ENCODE measurements around the gene LRP10.

Gene LRP10

GRCh38 chr14:22865424-22866405 lies 5.8 kb upstream of the LRP10 start:
- peak; percentile 41 for DNase-seq

- no peak for DNase-seq
Measured at GRCh38 chr14:22866874-22867273, 4.7 kb upstream of the LRP10 start.

- no peak for DNase-seq
Measured at GRCh38 chr14:22870811-22871223, 723 bp upstream of the LRP10 start.

- DNase-seq, result peak; percentile 80
Measured at GRCh38 chr14:22872033-22872832, 693 bp downstream of the LRP10 start.

GRCh38 chr14:22872833-22873520 lies 1.4 kb downstream of the LRP10 start:
- DNase-seq, result no peak

- no peak for DNase-seq
Measured at GRCh38 chr14:22875003-22875747, 3.6 kb downstream of the LRP10 start.

GRCh38 chr14:22875748-22876319 lies 4.3 kb downstream of the LRP10 start:
- no peak for DNase-seq

- no peak for DNase-seq
Measured at GRCh38 chr14:22877000-22877501, 5.5 kb downstream of the LRP10 start.

- no peak for DNase-seq
Measured at GRCh38 chr14:22878271-22879246, 7.0 kb downstream of the LRP10 start.

GRCh38 chr14:22882064-22882463 lies 10.5 kb downstream of the LRP10 start:
- no peak for DNase-seq

GRCh38 chr14:22882529-22883172 lies 11.1 kb downstream of the LRP10 start:
- peak; percentile 31 for DNase-seq

GRCh38 chr14:22883173-22883976 lies 11.8 kb downstream of the LRP10 start, which contains the start of gene REM2:
TSS of gene REM2 (plus strand) at chr14:22883222. CDS start at chr14:22883288, 66 bp downstream.
- no peak for DNase-seq

- DNase-seq, result no peak
Measured at GRCh38 chr14:22884076-22884737, 12.7 kb downstream of the LRP10 start.

- no peak for DNase-seq
Measured at GRCh38 chr14:22884738-22885523, 13.4 kb downstream of the LRP10 start.

GRCh38 chr14:22885975-22886374 lies 14.4 kb downstream of the LRP10 start:
- DNase-seq, result no peak

GRCh38 chr14:22886500-22887259 lies 15.1 kb downstream of the LRP10 start:
- DNase-seq, result peak; percentile 79

Data from stimulated activated CD4-positive, alpha-beta T cell treated with anti-CD3 and anti-CD28 coated beads, Interleukin-15, amount 100 ng/mL, for 24 hours (primary cell).